GM23338 (cell line): ENCODE data around the gene TTPAL. TPM values are rescaled to one million over a fixed set of nuclear protein-coding genes. Genes with fewer than 3 reads are reported as not detected.

Experiments used
- ATAC-seq: fragments of 200-7000 bp; cut with Tn5 transposase; 3 replicates; pipeline ENCODE4 v1.9.1; 2020
- DNase-seq: peaks from one replicate; pipeline ENCODE4 v3.0.0-alpha.2; 2015; ENCODE audit warnings: low spot score
- H2AFZ ChIP-seq: fragments of 200-600 bp; sonication (generic); 2 replicates; pipeline ENCODE4 v1.8.0; 2016; ENCODE audit warnings: antibody characterized with exemption, mild to moderate bottlenecking, moderate library complexity
- H3F3A ChIP-seq: fragments of 200-600 bp; sonication (generic); replicated peaks from 2 replicates; pipeline ENCODE4 v1.8.0; 2017; ENCODE audit warnings: antibody characterized with exemption, mixed run types, low read depth
- H3K27ac ChIP-seq: fragments of 200-600 bp; sonication (generic); 2 replicates; pipeline ENCODE4 v1.6.1; 2016; ENCODE audit warnings: low read depth
- H3K27me3 ChIP-seq: fragments of 200-600 bp; sonication (generic); 2 replicates; pipeline ENCODE4 v1.8.0; 2016; ENCODE audit warnings: mild to moderate bottlenecking, mixed run types, moderate library complexity; ENCODE audit not compliant: insufficient read depth
- H3K36me3 ChIP-seq: fragments of 200-600 bp; sonication (generic); 2 replicates; pipeline ENCODE4 v1.8.0; 2016; ENCODE audit warnings: mild to moderate bottlenecking; ENCODE audit not compliant: insufficient read depth
- H3K4me1 ChIP-seq: fragments of 200-600 bp; sonication (generic); 2 replicates; pipeline ENCODE4 v1.8.0; 2016; ENCODE audit warnings: mild to moderate bottlenecking, moderate library complexity; ENCODE audit not compliant: insufficient read depth
- H3K4me2 ChIP-seq: fragments of 200-600 bp; sonication (generic); 2 replicates; pipeline ENCODE4 v1.7.1; 2017; ENCODE audit warnings: mixed run types
- H3K4me3 ChIP-seq: fragments of 200-600 bp; sonication (generic); 2 replicates; pipeline ENCODE4 v1.6.1; 2016; ENCODE audit warnings: mixed run types
- H3K79me2 ChIP-seq: fragments of 200-600 bp; sonication (generic); replicated peaks from 2 replicates; pipeline ENCODE4 v1.8.0; 2017; ENCODE audit warnings: mild to moderate bottlenecking; ENCODE audit not compliant: insufficient read depth
- H3K9me2 ChIP-seq: fragments of 200-600 bp; sonication (generic); 2 replicates; pipeline ENCODE4 v1.8.0; 2017; ENCODE audit not compliant: insufficient read depth
- H4K20me1 ChIP-seq: fragments of 200-600 bp; sonication (generic); replicated peaks from 2 replicates; pipeline ENCODE4 v1.8.0; 2017; ENCODE audit warnings: mild to moderate bottlenecking; ENCODE audit not compliant: insufficient read depth
- H3K27ac Mint-ChIP-seq: 2 replicates; pipeline ENCODE4 v1.8.0; 2020; ENCODE audit warnings: inconsistent platforms, mild to moderate bottlenecking, moderate library complexity, mixed read lengths
- H3K27me3 Mint-ChIP-seq: 3 replicates; pipeline ENCODE4 v1.8.0; 2022; ENCODE audit warnings: low read depth, mild to moderate bottlenecking, moderate library complexity, mixed read lengths, inconsistent platforms; ENCODE audit not compliant: insufficient read depth, poor library complexity
- H3K36me3 Mint-ChIP-seq: 3 replicates; pipeline ENCODE4 v1.8.0; 2021; ENCODE audit warnings: low read depth, mild to moderate bottlenecking, inconsistent platforms, moderate library complexity, mixed read lengths
- H3K4me1 Mint-ChIP-seq: 3 replicates; pipeline ENCODE4 v1.8.0; 2020; ENCODE audit warnings: mild to moderate bottlenecking, inconsistent platforms, mixed read lengths
- H3K4me3 Mint-ChIP-seq: 3 replicates; pipeline ENCODE4 v1.8.0; 2021; ENCODE audit warnings: moderate library complexity, mild to moderate bottlenecking, inconsistent platforms, mixed read lengths
- H3K9me3 Mint-ChIP-seq: 3 replicates; pipeline ENCODE4 v1.8.0; 2020; ENCODE audit warnings: moderate library complexity, mild to moderate bottlenecking, inconsistent platforms, mixed read lengths
- CREB1 ChIP-seq: fragments of 250-450 bp; sonication (Bioruptor Pico); IDR thresholded peaks from 2 replicates; pipeline ENCODE4 v1.5.0; 2020; ENCODE audit warnings: low read depth, mild to moderate bottlenecking, moderate library complexity
- EZH2phosphoT487 ChIP-seq: fragments of 200-600 bp; sonication (generic); IDR thresholded peaks from one replicate; pipeline ENCODE4 v1.8.1; 2018; ENCODE audit warnings: antibody characterized with exemption; ENCODE audit not compliant: unreplicated experiment
- JUNB ChIP-seq: IDR thresholded peaks from one replicate; pipeline ENCODE4 v1.6.1; 2016; ENCODE audit warnings: antibody characterized with exemption; ENCODE audit not compliant: unreplicated experiment
- POLR2AphosphoS5 ChIP-seq: IDR thresholded peaks from 2 replicates; pipeline ENCODE4 v1.6.1; 2016; ENCODE audit warnings: antibody characterized with exemption, low read depth
- ZNF114 ChIP-seq: fragments of 250-450 bp; sonication (Bioruptor Pico); IDR thresholded peaks from 2 replicates; pipeline ENCODE4 v1.5.0; 2020; ENCODE audit warnings: mild to moderate bottlenecking, moderate library complexity
- ZNF331 ChIP-seq: fragments of 250-450 bp; sonication (Bioruptor Pico); IDR thresholded peaks from 2 replicates; pipeline ENCODE4 v1.5.0; 2020; ENCODE audit warnings: low read depth, mild to moderate bottlenecking, moderate library complexity
- polyA plus RNA-seq: library from polyadenylated mRNA; unstranded; fragments of >200 nt; fragmentation: Nextera tagmentation; extraction: Ambion mirVana; gene quantifications from 2 replicates; pipeline ENCODE4 v1.2.1, GENCODE V29; 2016
- total RNA-seq: library from RNA; depleted of rRNA; stranded (reverse); fragments of >200 nt; shearing (Covaris generic); gene quantifications from 2 replicates; pipeline ENCODE4 v1.2.3, GENCODE V29; 2014
- TF ChIP-seq, protein P1 (sequence below): IDR thresholded peaks from one replicate; pipeline ENCODE4 v1.6.1; 2018; ENCODE audit warnings: antibody characterized with exemption; ENCODE audit not compliant: unreplicated experiment
- TF ChIP-seq, protein P2 (sequence below), 2 experiments: fragments of 200-600 bp in 1 of 2; sonication (generic) in 1 of 2; conservative IDR thresholded peaks; 2 replicates each; pipeline versions ENCODE4 v1.5.1 to v1.6.1; 2016 to 2017; ENCODE audit warnings: antibody characterized with exemption in 2 of 2, low read depth in 2 of 2, mild to moderate bottlenecking in 2 of 2, moderate library complexity in 1 of 2

TTPAL gene
- total and polyA plus RNA-seq, 2 experiments from 2014 or later: 3.7 to 10.2 TPM

DNA sequence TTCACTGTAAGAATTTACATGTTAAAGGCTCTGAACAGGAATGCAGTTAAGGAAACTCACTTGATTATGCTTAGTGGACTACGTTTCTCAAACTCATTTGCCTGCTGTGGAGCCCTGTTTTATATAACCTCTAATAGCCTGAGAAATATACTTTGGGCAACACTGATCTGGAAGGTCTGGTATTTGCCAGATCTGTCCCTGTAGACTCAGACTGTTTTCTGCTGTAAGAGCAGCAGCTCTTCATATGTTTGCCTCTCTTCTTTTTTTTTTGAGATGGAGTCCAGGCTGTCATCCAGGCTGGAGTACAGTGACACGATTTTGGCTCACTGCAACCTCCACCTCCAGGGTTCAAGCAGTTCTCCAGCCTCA is 10.1 kb downstream of the TTPAL start:
- H3K4me3 Mint-ChIP-seq: no peak overlapping the region
- peaks cover 30% of the 10 kb centered on the region for H3K36me3 Mint-ChIP-seq

DNA sequence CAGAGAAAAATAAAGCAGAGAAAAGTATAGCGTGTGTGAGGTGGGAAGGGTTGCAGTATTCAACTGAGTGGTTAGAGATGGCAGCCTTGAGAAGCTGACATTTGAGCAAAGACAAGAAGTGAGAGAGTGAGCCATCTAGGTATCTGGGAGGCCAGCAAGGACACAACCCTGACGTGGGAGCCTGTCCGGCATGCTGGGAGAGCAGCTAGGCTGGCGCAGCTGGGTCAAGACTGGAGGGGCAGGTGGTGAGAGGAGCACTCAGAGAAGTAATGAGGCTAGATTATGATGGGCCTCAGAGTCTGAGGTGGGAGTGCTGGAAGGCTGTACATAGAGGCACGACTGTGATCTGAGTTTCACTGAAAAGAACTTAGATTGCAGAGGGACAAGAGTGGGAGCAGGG is 12.9 kb downstream of the TTPAL start:
- H3K27me3 ChIP-seq: no peaks in the 10 kb centered on the region
- H3K4me1 ChIP-seq: no peaks in the 10 kb centered on the region
- H4K20me1 ChIP-seq: no peaks in the 10 kb centered on the region; the same call in none of the 2 replicates
- H3K4me2 ChIP-seq: no peak overlapping the region
- no peak overlapping the region; the same call in 2 of the 3 replicates for H3K4me3 Mint-ChIP-seq
- peaks cover 29% of the 10 kb centered on the region for H3K36me3 Mint-ChIP-seq
- H3K27ac Mint-ChIP-seq: no peak overlapping the region
- H3K36me3 ChIP-seq: peaks cover 23% of the 10 kb centered on the region; the same call in 1 of the 2 replicates
- no peaks in the 10 kb centered on the region for H3K9me2 ChIP-seq
- H3K4me1 Mint-ChIP-seq: no peaks in the 10 kb centered on the region
- DNase-seq (no peak), ATAC-seq (no peak)
- no peaks in the 10 kb centered on the region for H3K79me2 ChIP-seq
- no peaks in the 10 kb centered on the region for H3F3A ChIP-seq
- no peak for TF ChIP-seq ZNF114 (CRISPR knock-in tag)
- no peaks in the 10 kb centered on the region for H3K9me3 Mint-ChIP-seq
- H3K27ac ChIP-seq: no peak overlapping the region
- no peak overlapping the region for H3K4me3 ChIP-seq
- H2AFZ ChIP-seq: no peak overlapping the region
- H3K27me3 Mint-ChIP-seq: no peaks in the 10 kb centered on the region

More for the DNA sequence above, 10.1 kb downstream of the TTPAL start:
- no peak for ATAC-seq
- H4K20me1 ChIP-seq: no peaks in the 10 kb centered on the region; the same call in none of the 2 replicates
- H3K4me3 ChIP-seq: no peak overlapping the region
- H2AFZ ChIP-seq: no peak overlapping the region
- no peak for TF ChIP-seq CREB1 (CRISPR knock-in tag)
- TF ChIP-seq, protein P1, sequence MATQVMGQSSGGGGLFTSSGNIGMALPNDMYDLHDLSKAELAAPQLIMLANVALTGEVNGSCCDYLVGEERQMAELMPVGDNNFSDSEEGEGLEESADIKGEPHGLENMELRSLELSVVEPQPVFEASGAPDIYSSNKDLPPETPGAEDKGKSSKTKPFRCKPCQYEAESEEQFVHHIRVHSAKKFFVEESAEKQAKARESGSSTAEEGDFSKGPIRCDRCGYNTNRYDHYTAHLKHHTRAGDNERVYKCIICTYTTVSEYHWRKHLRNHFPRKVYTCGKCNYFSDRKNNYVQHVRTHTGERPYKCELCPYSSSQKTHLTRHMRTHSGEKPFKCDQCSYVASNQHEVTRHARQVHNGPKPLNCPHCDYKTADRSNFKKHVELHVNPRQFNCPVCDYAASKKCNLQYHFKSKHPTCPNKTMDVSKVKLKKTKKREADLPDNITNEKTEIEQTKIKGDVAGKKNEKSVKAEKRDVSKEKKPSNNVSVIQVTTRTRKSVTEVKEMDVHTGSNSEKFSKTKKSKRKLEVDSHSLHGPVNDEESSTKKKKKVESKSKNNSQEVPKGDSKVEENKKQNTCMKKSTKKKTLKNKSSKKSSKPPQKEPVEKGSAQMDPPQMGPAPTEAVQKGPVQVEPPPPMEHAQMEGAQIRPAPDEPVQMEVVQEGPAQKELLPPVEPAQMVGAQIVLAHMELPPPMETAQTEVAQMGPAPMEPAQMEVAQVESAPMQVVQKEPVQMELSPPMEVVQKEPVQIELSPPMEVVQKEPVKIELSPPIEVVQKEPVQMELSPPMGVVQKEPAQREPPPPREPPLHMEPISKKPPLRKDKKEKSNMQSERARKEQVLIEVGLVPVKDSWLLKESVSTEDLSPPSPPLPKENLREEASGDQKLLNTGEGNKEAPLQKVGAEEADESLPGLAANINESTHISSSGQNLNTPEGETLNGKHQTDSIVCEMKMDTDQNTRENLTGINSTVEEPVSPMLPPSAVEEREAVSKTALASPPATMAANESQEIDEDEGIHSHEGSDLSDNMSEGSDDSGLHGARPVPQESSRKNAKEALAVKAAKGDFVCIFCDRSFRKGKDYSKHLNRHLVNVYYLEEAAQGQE: no peak
- H3K79me2 ChIP-seq: no peaks in the 10 kb centered on the region
- H3F3A ChIP-seq: no peaks in the 10 kb centered on the region
- no peaks in the 10 kb centered on the region for H3K9me2 ChIP-seq
- Mint-ChIP-seq H3K27me3 (no peaks in the 10 kb centered on the region), H3K9me3 (no peaks in the 10 kb centered on the region), H3K4me1 (no peaks in the 10 kb centered on the region), H3K27ac (no peak overlapping the region)
- H3K27ac ChIP-seq: no peak overlapping the region
- no peak overlapping the region for H3K4me2 ChIP-seq
- H3K36me3 ChIP-seq: peaks cover 18% of the 10 kb centered on the region; the same call in 1 of the 2 replicates
- no peak for DNase-seq
- no peaks in the 10 kb centered on the region for H3K27me3 ChIP-seq
- no peaks in the 10 kb centered on the region for H3K4me1 ChIP-seq

DNA sequence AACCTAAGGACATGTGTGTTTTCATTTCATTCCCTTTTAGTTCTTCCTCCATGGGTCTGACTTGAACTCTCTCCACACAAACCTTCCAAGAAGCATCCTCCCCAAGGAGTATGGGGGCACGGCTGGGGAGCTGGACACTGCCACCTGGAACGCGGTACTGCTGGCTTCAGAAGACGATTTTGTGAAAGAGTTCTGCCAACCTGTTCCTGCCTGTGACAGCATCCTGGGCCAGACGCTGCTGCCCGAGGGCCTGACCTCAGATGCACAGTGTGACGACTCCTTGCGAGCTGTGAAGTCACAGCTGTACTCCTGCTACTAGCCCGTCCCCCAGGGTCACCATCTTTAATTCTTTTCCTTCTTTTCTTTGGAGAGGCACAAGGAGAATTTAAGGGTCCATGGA is 13.5 kb downstream of the TTPAL start:
- Mint-ChIP-seq H3K4me1 (no peaks in the 10 kb centered on the region), H3K4me3 (no peak overlapping the region), H3K27ac (no peak overlapping the region), H3K9me3 (no peaks in the 10 kb centered on the region), H3K36me3 (peaks cover 32% of the 10 kb centered on the region), H3K27me3 (no peaks in the 10 kb centered on the region)
- H3F3A ChIP-seq: no peaks in the 10 kb centered on the region
- no peaks in the 10 kb centered on the region for H3K79me2 ChIP-seq
- no peak overlapping the region for H3K4me2 ChIP-seq
- ATAC-seq: no peak
- no peak overlapping the region for H2AFZ ChIP-seq
- H3K27ac ChIP-seq: no peak overlapping the region
- H3K27me3 ChIP-seq: no peaks in the 10 kb centered on the region
- H4K20me1 ChIP-seq: no peaks in the 10 kb centered on the region; the same call in none of the 2 replicates
- H3K9me2 ChIP-seq: no peaks in the 10 kb centered on the region
- no peaks in the 10 kb centered on the region for H3K4me1 ChIP-seq
- H3K4me3 ChIP-seq: no peak overlapping the region
- no peak for DNase-seq
- H3K36me3 ChIP-seq: peaks cover 23% of the 10 kb centered on the region; the same call in 1 of the 2 replicates
- TF ChIP-seq JUNB (no peak), EZH2phosphoT487 (no peak), POLR2AphosphoS5 (no peak), CREB1 (CRISPR knock-in tag) (no peak), ZNF114 (CRISPR knock-in tag) (no peak), ZNF331 (CRISPR knock-in tag) (no peak)
- TF ChIP-seq, protein P2, sequence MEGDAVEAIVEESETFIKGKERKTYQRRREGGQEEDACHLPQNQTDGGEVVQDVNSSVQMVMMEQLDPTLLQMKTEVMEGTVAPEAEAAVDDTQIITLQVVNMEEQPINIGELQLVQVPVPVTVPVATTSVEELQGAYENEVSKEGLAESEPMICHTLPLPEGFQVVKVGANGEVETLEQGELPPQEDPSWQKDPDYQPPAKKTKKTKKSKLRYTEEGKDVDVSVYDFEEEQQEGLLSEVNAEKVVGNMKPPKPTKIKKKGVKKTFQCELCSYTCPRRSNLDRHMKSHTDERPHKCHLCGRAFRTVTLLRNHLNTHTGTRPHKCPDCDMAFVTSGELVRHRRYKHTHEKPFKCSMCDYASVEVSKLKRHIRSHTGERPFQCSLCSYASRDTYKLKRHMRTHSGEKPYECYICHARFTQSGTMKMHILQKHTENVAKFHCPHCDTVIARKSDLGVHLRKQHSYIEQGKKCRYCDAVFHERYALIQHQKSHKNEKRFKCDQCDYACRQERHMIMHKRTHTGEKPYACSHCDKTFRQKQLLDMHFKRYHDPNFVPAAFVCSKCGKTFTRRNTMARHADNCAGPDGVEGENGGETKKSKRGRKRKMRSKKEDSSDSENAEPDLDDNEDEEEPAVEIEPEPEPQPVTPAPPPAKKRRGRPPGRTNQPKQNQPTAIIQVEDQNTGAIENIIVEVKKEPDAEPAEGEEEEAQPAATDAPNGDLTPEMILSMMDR (conservative IDR thresholded peaks at IDR 0.05; ENCODE audit: low read depth in 2 of 2): no peak
